HCEC 1CT (cell line): ENCODE results near the gene MCL1.
"Not testable (repeated sequence)": the region's sequence is repeated elsewhere in the genome, so short reads cannot be mapped to it uniquely, and the experiment has no call there.

Experiments used
- DNase-seq: peaks from one replicate; pipeline ENCODE4 v3.0.0-alpha.2; 2017

Gene MCL1

DNA sequence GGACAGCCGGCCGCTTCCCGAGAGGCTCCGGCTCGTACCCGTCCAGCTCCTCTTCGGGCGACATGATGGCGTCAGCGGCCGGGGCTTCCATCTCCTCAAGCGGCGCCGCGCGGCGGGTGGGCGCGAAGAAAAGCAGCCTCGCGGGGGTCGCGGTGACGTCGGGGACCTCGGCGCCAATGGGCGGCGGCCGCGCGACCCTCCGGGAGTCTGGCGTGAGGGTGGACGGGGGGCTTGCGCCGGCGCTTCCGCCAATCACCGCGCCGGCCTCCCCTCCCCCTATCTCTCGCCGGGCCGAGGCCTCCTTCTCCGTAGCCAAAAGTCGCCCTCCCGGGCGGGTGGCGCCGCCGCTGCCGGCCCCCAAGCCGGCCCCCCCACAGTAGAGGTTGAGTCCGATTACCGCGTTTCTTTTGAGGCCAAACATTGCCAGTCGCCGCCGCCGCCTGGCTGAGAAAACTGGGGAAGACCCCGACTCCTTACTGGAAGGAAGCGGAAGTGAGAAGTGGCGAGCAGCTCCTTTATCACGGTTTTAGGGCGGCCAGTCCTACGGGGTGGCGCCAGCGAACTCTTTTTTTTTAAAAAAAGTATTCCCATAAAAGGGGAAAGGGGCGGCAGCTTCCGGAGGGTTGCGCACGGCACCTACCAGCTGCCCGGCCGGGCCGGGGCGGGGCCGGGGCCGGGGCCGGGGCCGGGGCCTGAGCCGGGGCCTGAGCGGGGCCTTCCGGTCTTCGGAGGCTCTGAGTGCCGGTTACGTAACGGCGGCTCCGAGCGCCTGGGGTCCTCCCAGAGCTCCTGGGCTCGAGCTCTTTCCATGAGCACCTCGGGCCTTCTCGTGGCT lies at the start of gene MCL1:
TSS of gene MCL1 (minus strand) at position 501 of the 835 bp plus-strand sequence. CDS start at position 421, 80 bp downstream.
- DNase-seq: peak; percentile 99

DNA sequence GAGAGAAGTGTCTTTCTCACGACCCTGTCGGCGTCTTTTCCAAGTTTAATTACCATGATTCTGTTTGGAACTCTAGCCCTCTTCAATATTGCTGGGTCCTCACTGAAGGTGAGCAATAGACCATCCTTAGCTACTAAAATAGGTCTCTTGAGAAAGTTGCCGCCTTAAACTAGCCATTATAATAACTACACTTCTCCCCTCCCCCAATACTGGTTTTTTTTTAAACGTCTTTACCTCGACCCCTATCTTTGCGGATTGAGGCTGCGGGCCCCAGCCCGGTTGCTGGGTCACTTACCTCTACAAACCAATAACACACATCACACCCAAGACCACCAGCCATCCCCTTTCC lies 49.3 kb upstream of the MCL1 start:
- DNase-seq: no peak

DNA sequence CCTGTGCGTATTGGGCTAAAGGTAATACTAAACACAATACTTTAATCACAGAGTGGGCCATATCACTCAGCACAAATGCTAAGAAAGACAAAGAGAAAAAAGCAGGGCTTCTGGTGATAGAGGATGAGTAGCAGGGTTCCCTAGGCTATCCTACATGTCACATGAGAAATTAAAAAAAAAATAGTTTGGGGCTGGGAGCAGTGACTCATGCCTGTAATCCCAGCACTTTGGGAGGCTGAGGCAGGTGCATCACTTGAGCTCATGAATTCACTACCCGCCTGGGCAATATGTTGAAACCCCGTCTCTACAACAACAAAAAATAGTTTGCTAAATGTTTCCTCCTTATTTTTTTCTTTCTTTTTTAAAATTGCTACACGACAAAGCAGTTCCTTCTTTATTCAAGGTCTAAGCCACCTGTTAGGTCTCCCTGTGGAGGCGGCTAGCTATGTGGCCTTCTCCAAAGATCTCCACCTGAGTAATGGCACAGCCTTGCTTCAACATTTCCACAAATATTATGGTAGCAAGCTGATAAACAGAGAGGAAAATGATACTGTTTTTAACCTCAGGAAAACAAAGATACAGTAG lies 48.5 kb upstream of the MCL1 start:
- DNase-seq: no peak

DNA sequence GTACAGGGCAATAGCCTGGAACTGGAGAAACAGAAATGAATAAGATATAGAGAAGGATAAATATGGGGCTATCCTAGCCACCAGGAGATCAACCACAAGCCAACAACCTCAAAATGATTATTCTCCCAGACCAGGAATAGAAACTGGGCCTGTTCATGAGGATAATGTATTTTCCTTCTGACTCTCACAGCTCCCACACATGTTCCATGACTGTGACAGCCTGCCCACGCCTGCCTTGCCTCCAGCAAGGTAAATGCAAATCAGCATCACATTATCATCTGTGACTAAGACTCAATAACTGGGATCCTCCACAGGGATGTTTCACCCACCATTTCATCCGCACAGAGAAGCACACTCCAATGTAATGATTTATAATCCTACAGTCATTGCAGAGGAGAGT lies 46.7 kb upstream of the MCL1 start:
- DNase-seq: no peak

DNA sequence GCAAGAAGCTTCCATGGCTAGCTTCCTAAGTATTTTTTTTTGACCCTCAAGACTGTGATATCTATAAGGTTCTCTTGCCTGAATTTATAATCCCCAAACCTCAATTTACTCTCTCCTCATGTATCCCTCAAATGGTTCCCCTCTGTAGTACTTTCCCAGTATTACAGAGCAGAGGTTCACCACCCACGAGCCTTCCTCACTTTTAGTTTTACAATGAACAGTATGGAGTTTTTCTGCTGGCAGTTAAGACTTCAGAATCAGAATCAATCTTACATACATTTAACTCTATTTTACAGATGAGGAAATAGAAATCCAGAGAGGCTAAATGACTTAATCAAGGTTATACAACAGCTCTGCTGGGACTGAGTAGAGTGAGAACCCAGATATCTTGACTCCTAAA lies 45.1 kb upstream of the MCL1 start:
- not testable (repeated sequence) for DNase-seq

DNA sequence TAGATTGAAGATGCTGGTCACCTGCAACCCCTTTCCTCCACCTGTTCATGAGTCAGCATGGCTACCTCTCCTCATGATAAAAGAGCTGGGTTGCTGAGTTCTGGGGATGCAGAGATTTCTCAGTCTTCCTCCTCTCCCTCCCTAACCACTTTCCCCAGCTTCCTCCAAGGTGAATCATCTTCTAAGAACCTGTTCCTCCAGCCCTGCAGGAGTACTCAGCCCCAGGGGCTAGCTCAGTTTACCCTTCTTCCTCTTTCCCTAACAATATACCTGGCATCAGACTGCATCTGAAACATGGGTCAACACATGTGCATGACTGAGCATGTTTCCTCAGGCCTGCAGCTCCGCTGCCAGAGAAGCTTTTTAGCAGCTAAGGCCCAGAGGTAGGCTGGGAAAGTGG lies 44.7 kb upstream of the MCL1 start:
- DNase-seq: not testable (repeated sequence)

DNA sequence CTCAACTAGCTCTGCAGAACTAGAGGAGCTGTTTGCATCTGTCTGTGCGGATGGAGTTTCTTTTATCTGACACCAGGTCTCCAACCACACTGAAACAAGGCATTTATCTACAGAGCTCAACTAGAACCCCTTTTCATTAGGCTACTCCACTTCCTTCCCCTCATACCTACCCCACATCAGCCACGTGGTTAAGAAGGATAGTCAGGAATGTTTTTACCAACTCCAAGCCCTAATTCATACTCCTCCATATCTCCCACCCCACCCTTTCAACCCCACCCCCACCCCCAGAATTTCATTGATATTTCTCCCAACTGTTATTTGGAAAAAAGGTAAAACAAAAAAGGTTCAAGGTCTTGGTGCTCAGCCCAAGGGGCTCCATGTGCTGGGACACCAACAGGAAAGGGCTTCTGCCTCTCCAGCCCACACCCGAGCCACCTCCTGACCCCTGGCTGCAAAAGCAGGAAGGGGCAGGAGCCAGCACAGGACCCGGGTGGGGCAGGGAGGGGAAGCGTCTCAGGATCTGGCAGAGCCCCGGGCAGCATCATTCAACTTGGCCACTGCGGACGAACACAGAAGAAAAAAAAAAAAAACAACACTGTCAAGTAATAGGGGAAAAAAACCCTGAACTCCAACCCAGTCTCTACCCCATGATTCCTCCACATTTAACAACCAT lies 43.0 kb upstream of the MCL1 start:
- no peak for DNase-seq

DNA sequence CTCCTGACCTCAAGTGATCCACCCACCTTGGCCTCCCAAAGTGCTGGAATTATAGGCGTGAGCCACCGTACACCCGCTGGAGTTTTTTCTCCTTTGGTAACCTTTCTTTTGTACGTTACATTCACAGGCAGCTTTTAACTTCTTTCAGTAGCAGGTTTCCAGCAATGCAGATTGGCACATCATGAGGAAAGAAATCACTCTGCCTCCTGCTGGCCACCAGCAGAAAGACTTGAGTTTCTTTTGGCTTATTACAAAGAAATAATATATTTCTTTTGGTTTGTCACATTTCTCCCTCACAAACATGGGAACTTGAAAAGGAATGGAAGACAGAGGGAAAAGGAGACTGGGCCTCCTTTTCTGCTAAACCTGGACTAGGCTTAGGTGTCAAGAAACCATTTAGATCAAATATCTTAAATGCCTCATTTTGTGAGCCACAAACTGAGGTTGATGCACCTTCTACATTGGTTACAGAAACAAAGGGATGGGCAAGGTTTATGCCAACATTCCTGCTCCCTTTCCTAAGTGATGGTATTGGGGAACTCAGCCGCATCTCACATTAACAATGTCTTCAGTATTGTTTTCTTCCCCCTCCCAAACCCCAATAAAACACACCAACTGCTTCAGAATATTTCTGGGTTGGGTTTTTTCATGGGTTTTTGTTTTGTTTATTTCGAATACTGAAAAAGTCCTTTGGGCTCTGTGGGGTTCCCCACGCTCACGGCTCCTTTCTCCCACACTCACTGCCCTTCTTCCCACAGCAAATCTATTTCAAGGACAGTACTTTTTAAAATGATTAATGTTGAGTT lies 42.3 kb upstream of the MCL1 start:
- DNase-seq: peak; percentile 63

DNA sequence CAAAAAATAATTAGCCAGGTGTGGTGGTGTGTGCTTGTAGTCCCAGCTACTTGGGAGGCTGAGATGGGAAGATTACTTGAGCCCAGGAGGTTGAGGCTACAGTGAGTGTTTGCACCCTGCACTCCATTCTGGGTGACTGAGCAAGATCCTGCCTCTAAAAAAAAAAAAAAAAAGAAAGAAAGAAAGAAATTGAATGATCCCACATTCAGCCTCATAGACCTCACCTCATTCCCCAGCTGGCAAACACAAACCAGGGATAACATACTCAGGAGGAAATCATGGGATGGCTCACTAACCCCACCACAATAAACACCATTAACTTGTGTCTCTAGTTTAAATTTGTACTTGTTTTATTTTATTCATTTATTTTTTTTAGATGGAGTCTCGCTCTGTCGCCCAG lies 41.5 kb upstream of the MCL1 start:
- no peak for DNase-seq

DNA sequence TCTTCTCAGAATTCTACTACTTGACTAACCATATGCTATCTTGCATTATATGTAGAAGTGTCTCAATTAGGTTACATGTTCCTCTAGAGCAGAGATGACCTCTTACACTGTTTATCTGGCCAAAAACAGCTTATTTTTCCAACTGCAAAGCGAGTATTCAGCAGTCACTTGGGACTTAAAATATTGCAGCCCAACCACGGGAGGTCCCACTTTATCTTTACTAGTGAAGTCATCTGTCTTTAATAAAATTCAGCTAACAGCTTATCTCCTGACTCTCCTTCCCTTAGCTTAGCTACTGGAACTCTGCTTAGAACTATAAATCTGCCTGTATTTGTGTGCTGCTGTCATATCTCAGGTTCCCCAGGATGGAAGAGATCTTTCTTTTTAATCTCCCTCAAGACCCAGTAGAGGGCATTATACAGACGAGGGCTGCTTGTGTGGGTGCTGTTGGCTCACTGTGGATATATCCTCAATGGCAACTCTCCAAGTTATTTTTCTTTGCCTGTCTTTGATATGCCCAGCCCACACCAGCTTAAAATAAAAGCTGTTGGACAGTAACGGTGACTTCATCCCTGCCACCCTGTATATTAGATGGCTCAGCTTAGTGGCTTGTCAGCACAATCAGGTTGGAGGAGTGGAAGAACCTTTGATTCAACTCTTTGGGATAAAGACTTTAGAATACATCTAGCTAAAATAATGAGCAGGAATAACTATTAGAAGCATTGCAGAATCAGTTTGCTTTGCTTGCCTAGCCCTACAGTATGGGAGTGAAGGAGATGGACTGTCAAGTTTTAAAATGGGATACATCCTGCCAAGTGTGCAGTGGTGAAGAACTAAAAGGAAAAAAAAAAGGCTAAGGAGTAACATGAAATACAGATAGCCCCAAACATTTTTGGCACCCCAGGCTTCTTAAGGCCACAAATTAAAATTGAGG lies 40.4 kb upstream of the MCL1 start:
- peak; percentile 77 for DNase-seq

DNA sequence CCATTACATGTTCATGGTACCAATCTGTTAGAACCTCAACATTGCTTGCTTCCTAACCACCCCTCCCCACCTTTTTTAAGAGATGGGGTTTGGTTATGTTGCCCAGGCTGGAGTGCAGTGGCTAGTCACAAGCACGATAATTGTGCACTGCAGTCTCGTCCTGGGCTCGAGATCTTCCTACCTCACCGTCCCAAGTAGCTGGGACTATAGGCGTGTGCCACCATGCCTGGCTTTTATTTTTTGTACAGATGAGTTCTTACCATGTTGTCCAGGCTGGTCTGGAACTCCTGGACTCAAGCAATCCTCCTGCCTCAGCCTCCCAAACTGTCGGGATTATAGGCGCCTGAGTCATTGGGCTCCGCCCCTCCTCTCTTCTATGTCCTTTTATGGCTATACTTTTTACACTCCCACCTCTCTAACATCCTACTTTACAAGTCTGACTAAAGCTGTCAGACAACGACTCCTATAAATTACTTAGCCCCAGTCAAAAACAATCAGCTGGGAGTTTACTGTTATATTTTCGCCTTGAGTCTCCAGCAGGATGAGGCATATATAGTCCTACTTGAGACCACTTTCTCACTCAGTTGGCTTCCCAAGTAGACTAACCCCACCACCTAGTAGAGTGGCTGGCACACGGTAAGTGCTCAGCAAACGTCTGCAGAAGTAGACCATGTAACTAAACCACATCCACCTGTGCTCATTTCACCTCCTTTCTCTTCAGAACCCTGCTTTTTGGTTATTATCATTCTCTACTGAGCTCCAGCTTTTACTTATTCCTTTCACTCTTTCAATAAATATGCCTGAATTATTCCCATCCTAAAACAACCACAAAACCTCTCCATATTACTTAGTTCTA lies 36.2 kb upstream of the MCL1 start:
- peak; percentile 34 for DNase-seq

DNA sequence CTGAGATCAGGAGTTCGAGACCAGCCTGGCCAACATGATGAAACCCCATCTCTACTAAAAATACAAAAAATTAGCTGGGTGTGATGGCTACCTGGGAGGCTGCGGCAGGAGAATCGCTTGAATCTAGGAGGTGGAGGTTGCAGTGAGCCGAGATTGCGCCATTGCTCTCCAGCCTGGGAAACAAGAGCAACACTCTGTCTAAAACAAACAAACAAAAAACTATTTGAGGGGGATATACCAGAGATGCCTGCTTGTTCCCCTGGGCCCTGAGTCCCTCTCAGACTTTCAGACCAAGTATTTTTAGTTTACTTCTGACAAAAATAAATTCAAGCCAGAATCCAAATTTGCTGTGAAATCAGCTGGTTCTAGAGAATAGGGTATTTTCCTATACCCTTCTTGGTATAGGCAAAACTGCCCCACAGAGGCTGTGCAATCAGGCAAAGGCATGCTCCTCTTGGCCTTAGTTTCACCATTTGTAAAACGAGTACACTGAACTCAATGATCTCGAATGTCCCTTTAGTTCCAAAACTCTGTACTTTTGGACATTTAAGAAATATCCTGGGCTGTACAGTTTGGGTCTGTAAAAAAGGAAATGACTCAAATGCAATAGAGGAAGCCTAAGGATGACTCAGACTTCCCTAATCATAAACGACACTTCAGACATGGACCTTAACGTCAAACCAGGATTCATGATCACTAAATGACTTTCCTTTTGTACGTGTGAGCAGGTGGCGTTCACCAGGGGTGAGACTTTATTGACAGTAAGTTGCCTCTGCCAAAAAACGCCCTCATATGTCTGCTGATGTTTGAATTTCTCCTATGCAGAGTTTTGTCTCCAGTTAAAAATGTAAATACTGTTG lies 33.9 kb upstream of the MCL1 start:
- DNase-seq: peak; percentile 91

DNA sequence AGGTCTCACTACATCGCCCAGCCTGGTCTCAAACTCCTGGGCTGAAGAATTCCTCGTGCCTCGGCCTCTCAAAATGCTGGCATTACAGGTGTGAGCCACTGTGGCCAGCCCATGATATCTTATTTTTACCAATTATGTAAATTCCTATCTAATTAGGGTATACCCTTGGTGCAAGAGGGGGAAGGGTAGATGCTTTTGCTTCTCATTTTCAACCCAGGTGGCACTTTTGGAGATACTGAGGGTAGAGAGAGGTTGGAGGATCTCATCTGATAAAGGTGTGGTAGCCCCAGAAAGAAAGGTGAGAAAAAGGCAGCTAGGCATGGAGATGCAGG lies 32.6 kb upstream of the MCL1 start:
- DNase-seq: no peak

DNA sequence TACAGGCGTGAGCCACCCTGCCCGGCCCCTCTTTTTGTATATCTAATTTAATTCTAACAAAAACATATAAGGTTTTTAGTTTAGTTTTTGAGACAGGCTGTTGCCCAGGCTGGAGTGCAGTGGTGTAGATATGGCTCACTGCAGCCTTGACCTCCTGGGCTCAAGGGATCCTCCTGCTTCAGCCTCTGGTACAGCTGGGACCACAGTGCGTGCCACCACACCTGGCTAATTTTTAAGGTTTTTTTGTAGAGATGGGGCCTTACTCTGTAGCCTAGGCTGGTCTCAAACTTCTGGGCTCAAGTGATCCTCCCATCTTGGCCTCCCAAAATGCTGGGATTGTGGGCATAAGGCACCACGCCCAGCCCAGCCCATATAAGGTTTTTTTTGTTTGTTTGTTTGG lies 31.2 kb upstream of the MCL1 start:
- no peak for DNase-seq

DNA sequence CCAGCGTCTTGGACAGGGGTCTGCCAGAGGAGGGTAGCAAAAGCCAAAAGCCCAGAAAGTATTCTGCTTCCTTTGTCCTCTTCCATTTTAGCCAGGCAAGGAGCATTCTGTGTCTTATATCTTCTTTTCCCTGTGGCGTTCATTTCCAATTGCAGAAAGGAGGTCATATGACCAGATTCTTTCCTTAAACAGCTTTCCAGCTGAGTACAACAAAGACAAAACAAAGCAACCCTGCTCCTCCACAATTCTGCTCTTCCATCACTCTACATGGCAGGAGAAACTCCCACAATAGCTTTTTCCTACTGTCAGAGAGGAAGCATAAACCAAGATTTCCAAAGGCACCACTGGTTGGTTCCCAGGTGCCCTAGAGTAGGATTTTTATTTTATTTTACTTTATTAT lies 30.3 kb upstream of the MCL1 start:
- DNase-seq: no peak

DNA sequence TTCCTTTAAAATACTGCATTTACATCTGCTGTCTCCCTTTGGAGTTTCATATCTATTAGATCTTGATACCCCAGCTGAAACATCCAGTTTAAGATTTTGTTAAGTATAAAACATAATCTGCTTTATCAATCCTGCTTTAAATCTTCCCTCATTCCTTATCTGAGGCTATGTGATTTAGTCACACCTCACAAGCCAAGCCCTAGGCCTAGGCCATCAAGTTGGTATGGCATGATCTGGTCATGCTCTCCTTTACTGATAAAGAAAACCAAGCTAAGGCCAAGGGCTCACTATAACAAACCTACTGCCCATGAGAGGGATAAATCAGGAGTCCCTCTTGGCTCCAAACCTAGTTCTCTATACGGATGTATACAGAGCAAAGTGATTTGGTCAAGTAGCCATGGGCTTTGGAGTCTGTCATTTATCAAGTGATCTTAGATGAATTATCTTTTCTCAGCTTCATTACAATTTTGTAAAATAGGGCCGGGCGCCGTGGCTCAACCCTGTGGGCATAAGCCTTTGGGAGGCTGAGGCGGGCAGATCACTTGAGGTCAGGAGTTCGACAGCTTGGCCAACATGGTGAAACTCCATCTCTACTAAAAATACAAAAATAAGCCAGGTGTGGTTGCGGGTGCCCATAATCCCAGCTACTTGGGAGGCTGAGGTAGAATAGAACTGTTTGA lies 27.2 kb upstream of the MCL1 start:
- no peak for DNase-seq

DNA sequence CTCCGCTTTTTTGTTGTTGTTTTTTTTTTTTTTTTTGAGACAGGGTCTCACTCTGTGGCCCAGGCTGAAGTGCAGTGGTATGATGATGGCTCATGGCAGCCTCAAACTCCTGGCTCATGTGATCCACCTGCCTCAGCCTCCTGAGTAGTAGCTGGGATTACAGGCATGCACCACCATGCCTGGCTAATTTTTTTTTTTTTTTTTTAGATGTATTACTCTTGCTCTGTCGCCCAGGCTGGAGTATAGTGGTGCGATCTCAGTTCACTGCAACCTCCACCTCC lies 26.0 kb upstream of the MCL1 start:
- DNase-seq: not testable (repeated sequence)

DNA sequence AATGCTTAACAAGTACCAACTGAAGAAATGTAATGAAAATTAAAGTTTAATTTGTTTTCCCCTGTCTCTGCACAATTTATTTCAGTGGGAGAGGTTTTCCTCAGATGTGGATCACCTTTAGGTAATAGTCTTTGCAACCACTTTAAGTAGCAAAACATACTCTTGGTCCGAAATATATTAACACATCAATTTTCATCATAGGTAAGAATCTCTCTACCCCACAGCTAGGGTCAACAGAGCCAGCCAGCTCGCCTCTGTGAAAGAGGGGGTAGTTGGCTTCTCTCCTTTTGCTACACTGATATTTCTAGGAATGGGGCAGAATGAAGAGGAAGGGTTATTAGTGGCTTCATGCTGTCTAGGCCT lies 24.8 kb upstream of the MCL1 start:
- no peak for DNase-seq

DNA sequence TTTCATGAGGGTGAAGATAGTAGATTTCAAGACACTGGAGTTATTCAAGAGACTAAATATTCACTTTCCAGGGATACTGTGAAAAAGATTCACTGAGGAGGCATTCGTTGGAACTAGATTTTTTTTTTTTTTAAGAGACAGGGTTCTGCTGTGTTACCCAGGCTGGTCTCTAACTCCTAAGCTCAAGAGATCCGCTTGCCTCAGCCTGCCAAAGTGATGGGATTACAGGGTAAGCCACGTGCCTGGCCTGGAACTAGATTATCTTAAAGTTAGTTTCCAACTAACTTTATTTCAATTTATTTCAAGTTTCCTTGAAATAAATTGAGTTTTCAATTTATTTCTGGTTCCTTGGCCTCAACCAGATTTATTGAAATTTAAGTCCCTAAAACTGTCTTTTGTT lies 24.3 kb upstream of the MCL1 start:
- no peak for DNase-seq

DNA sequence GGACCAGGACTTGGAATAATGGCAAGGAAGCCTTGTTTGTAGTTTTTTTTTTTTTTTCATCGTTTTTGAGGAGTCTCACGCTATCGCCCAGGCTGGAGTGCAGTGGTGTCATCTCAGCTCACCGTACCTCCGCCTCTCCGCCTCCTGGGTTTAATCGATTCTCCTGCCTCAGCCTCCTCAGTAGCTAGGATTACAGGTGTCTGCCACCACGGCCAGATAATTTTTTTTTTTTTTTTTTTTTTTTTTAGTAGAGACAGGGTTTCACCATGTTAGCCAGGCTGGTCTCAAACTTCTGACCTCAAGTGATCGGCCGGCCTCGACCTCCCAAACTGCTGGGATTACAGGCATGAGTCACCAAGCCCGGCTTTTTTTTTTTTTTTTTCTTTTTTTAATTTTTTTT lies 23.0 kb upstream of the MCL1 start:
- not testable (repeated sequence) for DNase-seq
